Measurements from ENCODE around the gene LRRC56.

DNA sequence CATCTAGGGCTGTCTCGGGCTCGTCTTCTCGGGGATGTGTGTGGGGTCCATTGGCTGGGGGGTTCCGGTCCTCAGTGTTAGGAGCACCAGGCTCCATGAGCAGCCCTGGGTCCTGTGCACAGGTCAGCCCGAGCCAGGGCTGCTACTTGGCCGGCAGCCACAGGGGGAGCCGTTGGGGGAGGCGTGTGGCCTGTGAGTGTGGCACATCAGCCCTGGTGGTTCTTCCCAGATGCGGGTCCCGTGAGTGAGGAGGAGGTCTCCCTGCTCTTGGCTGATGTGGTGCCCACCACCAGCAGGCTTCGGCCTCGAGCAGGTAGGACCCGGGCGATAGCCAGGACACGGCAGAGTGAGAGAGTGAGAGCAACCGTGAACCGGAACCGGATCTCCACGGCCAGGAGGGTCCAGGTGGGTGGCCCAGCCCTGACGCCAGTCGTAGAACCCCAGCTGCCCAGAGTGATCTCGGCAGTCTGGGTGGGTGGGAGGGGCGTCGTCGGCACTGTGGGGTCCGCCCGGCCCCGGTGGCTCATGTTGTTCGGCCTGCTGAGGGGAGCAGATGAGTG, 59.9 kb downstream of the LRRC56 start:
- TF ChIP-seq, protein P1, sequence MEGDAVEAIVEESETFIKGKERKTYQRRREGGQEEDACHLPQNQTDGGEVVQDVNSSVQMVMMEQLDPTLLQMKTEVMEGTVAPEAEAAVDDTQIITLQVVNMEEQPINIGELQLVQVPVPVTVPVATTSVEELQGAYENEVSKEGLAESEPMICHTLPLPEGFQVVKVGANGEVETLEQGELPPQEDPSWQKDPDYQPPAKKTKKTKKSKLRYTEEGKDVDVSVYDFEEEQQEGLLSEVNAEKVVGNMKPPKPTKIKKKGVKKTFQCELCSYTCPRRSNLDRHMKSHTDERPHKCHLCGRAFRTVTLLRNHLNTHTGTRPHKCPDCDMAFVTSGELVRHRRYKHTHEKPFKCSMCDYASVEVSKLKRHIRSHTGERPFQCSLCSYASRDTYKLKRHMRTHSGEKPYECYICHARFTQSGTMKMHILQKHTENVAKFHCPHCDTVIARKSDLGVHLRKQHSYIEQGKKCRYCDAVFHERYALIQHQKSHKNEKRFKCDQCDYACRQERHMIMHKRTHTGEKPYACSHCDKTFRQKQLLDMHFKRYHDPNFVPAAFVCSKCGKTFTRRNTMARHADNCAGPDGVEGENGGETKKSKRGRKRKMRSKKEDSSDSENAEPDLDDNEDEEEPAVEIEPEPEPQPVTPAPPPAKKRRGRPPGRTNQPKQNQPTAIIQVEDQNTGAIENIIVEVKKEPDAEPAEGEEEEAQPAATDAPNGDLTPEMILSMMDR (IDR thresholded peaks at IDR 0.05) = no peak
- TF ChIP-seq POLR2A (IDR thresholded peaks at IDR 0.05) = no peak
